Sigmoid colon (tissue), 7 donors: Measurements from ENCODE around the gene CBLB. TPM values are rescaled to one million over a fixed set of nuclear protein-coding genes. Genes with fewer than 3 reads are reported as not detected.

Experiments used
- DNase-seq: peaks from one replicate; pipeline ENCODE4 v3.0.0-alpha.2; 2019
- H3K27ac ChIP-seq, 4 donors: fragments of 200-600 bp; sonication (generic); one replicate each; pipeline ENCODE4 v1.5.1; 2016 to 2019; ENCODE audit warnings: mild to moderate bottlenecking in 1 of 4
- H3K27me3 ChIP-seq, 3 donors: fragments of 200-600 bp; sonication (generic); one replicate each; pipeline ENCODE4 v1.5.1; 2019; ENCODE audit warnings: mild to moderate bottlenecking in 1 of 3
- H3K36me3 ChIP-seq, 4 donors: fragments of 200-600 bp; sonication (generic); one replicate each; pipeline ENCODE4 v1.5.1; 2016 to 2019
- H3K4me1 ChIP-seq, 4 donors: fragments of 200-600 bp; sonication (generic); one replicate each; pipeline ENCODE4 v1.5.1; 2017 to 2019
- H3K4me3 ChIP-seq, 4 donors: fragments of 200-600 bp; sonication (generic); one replicate each; pipeline ENCODE4 v1.5.1; 2017 to 2019; ENCODE audit warnings: mild to moderate bottlenecking in 2 of 4, moderate library complexity in 1 of 4
- H3K9me3 ChIP-seq, 4 donors: fragments of 200-600 bp in 3 of 4; sonication (generic) in 3 of 4; one replicate each; pipeline versions ENCODE4 v1.5.1 to v1.6.1; 2013 to 2019
- EP300 ChIP-seq, 4 donors: sonication (generic); formaldehyde crosslinking; IDR thresholded peaks; one replicate each; pipeline ENCODE4 v1.6.1; 2017; ENCODE audit warnings: antibody characterized with exemption in 4 of 4
- POLR2A ChIP-seq, 2 donors: fragments of 450-650 bp; IDR thresholded peaks; one replicate each; pipeline ENCODE4 v1.6.1; 2016; ENCODE audit warnings: antibody characterized with exemption in 2 of 2, mild to moderate bottlenecking in 2 of 2, moderate library complexity in 2 of 2
- POLR2AphosphoS5 ChIP-seq, 4 donors: sonication (generic); formaldehyde crosslinking; IDR thresholded peaks; one replicate each; pipeline ENCODE4 v1.6.1; 2017; ENCODE audit warnings: antibody characterized with exemption in 4 of 4
- WGBS, 2 donors: extraction: QIAGEN DNeasy Blood & Tissue Kit; methylation state at CpG; one replicate each; pipeline ENCODE4 v1.1.7; 2013; 5-methylcytosine and 5-hydroxymethylcytosine counted together
- intact Hi-C: fragments of 100-400 bp; cut with DNase I; formaldehyde crosslinking; loops from one replicate; pipeline ENCODE4 v1.15.1; 2023
- polyA plus RNA-seq, 3 donors: library from polyadenylated mRNA; stranded (reverse); fragments of 200-250 nt; gene quantifications; one replicate each; pipeline ENCODE4 v1.2.3, GENCODE V29; 2013
- total RNA-seq, 4 donors: library from RNA; depleted of rRNA; stranded (reverse); fragments of >200 nt; gene quantifications; one replicate each; pipeline ENCODE4 v1.1.0, GENCODE V29; 2016
- TF ChIP-seq, protein P1 (sequence below), 4 experiments: fragments of 450-650 bp in 3 of 4; fragments of 200-600 bp in 1 of 4; IDR thresholded peaks; one replicate each; pipeline ENCODE4 v1.5.1; 2016 to 2019; ENCODE audit warnings: antibody characterized with exemption in 4 of 4, mild to moderate bottlenecking in 3 of 4, moderate library complexity in 2 of 4
- donor health status: healthy with polysubstance abuse.
- donor health status: Bipolar disorder and iron deficiency.
- donor health status: healthy.

CBLB gene
- total and polyA plus RNA-seq, 7 donors = 9.6 to 55.9 (median 27.4) TPM

DNA sequence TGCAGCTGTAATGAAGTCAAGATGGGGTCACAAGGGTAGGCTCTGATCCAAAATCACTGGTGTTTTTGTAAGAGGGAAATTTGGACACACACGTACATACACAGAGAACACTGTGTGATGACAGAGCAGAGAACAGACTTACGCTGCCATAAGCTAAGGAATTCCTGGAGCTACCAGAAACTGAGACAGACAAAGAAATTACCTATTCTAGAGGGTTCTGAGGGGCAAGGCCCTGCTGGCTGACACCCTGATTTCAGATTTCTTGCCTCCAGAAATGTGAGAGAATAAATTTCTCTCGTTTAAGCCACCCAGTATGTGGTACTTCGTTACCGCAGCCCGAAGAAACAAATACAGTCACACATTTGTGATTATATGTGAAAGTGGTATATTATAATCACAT, 24.8 kb downstream of the CBLB start:
- DNase-seq = no peak

DNA sequence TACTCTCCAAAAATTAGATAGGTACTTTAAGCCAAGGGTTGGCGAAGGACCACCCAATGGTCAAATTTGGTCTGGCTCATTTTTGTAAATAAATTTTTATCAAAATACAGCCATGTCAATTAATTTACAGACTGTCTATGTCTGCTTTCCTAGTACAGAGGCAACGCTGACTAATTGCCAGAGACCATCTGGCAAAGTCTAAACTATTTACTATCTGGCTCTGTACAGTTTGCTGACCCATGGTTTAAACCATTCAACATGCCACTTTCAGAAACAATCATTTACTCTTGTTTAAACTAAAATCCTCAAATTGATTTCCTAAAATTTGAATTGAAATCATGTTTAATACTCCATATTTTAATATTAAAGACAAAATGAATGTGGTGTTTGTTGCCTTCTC, 25.9 kb downstream of the CBLB start:
- intact Hi-C loops = no loop called here
- Histone ChIP-seq H3K4me1 (peaks cover 0 to 48% (median 32%) of the 10 kb centered on the region in 4 donors), H3K27me3 (no peaks in the 10 kb centered on the region), H3K27ac (no peak overlapping the region), H3K9me3 (no peaks in the 10 kb centered on the region), H3K36me3 (no peaks in the 10 kb centered on the region), H3K4me3 (no peak overlapping the region)
- DNase-seq = no peak
- WGBS, 2 donors = 80 to 93% methylated on average over 2 of the region's 2 CpGs
- TF ChIP-seq POLR2AphosphoS5 (IDR thresholded peaks at IDR 0.05) = no peak
- TF ChIP-seq, protein P1, sequence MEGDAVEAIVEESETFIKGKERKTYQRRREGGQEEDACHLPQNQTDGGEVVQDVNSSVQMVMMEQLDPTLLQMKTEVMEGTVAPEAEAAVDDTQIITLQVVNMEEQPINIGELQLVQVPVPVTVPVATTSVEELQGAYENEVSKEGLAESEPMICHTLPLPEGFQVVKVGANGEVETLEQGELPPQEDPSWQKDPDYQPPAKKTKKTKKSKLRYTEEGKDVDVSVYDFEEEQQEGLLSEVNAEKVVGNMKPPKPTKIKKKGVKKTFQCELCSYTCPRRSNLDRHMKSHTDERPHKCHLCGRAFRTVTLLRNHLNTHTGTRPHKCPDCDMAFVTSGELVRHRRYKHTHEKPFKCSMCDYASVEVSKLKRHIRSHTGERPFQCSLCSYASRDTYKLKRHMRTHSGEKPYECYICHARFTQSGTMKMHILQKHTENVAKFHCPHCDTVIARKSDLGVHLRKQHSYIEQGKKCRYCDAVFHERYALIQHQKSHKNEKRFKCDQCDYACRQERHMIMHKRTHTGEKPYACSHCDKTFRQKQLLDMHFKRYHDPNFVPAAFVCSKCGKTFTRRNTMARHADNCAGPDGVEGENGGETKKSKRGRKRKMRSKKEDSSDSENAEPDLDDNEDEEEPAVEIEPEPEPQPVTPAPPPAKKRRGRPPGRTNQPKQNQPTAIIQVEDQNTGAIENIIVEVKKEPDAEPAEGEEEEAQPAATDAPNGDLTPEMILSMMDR (IDR thresholded peaks at IDR 0.05) = no peak
- TF ChIP-seq POLR2A (IDR thresholded peaks at IDR 0.05) = no peak
- no peak for TF ChIP-seq EP300 (IDR thresholded peaks at IDR 0.05)

More for the DNA sequence above, 24.8 kb downstream of the CBLB start:
- Histone ChIP-seq H3K27me3 (no peaks in the 10 kb centered on the region), H3K4me1 (peaks cover 0 to 53% (median 33%) of the 10 kb centered on the region in 4 donors), H3K27ac (no peak overlapping the region), H3K4me3 (no peak overlapping the region), H3K36me3 (no peaks in the 10 kb centered on the region), H3K9me3 (no peaks in the 10 kb centered on the region)
- intact Hi-C loops = no loop called here
- TF ChIP-seq POLR2AphosphoS5 (IDR thresholded peaks at IDR 0.05) = no peak
- no peak for TF ChIP-seq POLR2A (IDR thresholded peaks at IDR 0.05)
- no peak for TF ChIP-seq EP300 (IDR thresholded peaks at IDR 0.05)
- TF ChIP-seq, protein P1 (IDR thresholded peaks at IDR 0.05) = no peak
- WGBS, 2 donors = 73 to 87% methylated on average over 6 of the region's 6 CpGs

DNA sequence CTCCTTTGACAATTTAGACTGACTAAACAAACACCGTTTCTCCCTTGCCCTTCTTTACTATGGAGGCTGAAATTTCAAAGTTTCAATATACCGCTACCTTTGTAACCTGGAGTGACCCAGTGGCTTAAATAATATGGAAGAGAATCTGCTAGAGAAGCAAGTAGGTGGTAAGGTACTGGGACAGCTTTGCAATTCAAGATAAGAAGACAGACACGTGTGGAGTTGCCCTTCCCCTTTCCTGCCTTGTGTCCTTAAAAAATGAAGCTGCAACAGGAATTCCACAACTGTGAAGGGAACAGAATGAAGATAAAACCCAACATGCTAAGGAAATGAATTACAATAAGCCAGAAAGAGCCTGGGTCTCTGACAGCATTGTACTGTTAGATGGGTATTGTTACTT, 26.4 kb downstream of the CBLB start:
- peaks cover 0 to 43% (median 32%) of the 10 kb centered on the region in 4 donors for H3K4me1 ChIP-seq
- H3K9me3 ChIP-seq = no peaks in the 10 kb centered on the region
- no peak for DNase-seq
- WGBS, 2 donors = 84 to 88% methylated on average over 3 of the region's 3 CpGs
- no peaks in the 10 kb centered on the region for H3K36me3 ChIP-seq
- no peak for TF ChIP-seq EP300 (IDR thresholded peaks at IDR 0.05)
- no peak for TF ChIP-seq POLR2A (IDR thresholded peaks at IDR 0.05)
- TF ChIP-seq, protein P1 (IDR thresholded peaks at IDR 0.05) = no peak
- no peak overlapping the region for H3K27ac ChIP-seq
- intact Hi-C loops = no loop called here
- no peak overlapping the region for H3K4me3 ChIP-seq
- H3K27me3 ChIP-seq = no peaks in the 10 kb centered on the region

DNA sequence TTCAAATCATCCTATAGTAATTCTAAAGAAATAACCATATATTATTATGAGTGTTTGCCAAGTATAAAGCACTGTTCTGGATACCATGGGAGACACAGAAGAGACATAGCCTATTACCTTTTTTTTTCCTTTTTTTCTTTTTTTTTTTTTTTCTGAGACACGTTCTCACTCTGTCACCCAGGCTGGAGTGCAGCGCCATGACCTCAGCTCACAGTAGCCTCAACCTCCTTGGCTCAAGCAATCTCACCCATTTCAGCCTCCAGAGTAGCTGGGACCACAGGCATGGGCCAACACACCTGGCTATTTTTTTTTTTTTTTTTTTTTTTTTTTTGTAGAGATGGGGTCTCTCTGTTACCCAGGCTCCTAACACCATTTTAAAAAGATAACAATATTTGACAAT, 30.9 kb downstream of the CBLB start:
- H3K4me1 ChIP-seq = peaks cover 0 to 24% (median 19%) of the 10 kb centered on the region in 4 donors
- no peaks in the 10 kb centered on the region for H3K36me3 ChIP-seq
- no peaks in the 10 kb centered on the region for H3K9me3 ChIP-seq
- DNase-seq = no peak
- intact Hi-C loops = no loop called here
- no peak overlapping the region for H3K4me3 ChIP-seq
- no peaks in the 10 kb centered on the region for H3K27me3 ChIP-seq
- H3K27ac ChIP-seq = no peak overlapping the region
- 86 to 88% methylated on average over 2 of the region's 2 CpGs for WGBS, 2 donors
- TF ChIP-seq POLR2A (IDR thresholded peaks at IDR 0.05) = no peak
- TF ChIP-seq POLR2AphosphoS5 (IDR thresholded peaks at IDR 0.05) = no peak
- TF ChIP-seq, protein P1 (IDR thresholded peaks at IDR 0.05) = no peak
- TF ChIP-seq EP300 (IDR thresholded peaks at IDR 0.05) = no peak

DNA sequence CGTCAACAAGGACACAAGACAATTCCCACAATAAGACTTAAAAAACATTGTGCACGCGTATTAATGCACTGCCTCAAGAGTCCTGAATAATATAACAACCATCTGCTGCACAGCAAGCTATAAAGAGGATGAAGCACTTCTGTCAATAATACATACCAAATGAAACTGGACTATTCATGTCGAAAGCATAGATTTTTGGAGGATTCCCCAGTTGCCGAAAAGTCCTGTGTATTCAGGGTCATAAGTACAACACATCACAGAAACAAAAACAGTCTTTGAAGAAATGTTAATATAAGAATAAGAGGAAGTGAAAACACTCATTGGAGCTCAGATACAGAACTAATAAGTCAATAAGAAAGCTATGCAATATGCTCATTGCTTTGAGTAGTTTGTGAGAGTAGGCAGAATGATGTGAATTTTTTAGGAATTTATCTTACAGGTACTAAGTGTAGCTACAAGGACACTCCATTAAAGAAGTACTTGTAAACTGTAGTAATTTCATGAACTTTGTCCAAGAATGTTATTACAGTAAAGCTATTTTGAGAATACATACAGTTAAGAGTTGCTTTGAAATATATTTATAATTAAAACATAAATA, 31.6 kb downstream of the CBLB start:
- no peak for TF ChIP-seq EP300 (IDR thresholded peaks at IDR 0.05)
- no peak for TF ChIP-seq POLR2A (IDR thresholded peaks at IDR 0.05)
- TF ChIP-seq, protein P1 (IDR thresholded peaks at IDR 0.05) = no peak
- no peak for TF ChIP-seq POLR2AphosphoS5 (IDR thresholded peaks at IDR 0.05)
- H3K4me1 ChIP-seq = peaks cover 0 to 24% (median 16%) of the 10 kb centered on the region in 4 donors
- no peaks in the 10 kb centered on the region for H3K27me3 ChIP-seq
- H3K27ac ChIP-seq = no peak overlapping the region
- no peaks in the 10 kb centered on the region for H3K9me3 ChIP-seq
- intact Hi-C loops = no loop called here
- H3K36me3 ChIP-seq = no peaks in the 10 kb centered on the region
- H3K4me3 ChIP-seq = no peak overlapping the region
- WGBS, 2 donors = 62 to 81% methylated on average over 5 of the region's 5 CpGs
- DNase-seq = no peak
